ENCODE results near the gene ASPRV1. TPM values are rescaled to one million over a fixed set of nuclear protein-coding genes. Genes with fewer than 3 reads are reported as not detected.

Gene ASPRV1
- total and polyA plus RNA-seq, 8 donors: 0.73 to 4.2 (median 3.0) TPM

DNA sequence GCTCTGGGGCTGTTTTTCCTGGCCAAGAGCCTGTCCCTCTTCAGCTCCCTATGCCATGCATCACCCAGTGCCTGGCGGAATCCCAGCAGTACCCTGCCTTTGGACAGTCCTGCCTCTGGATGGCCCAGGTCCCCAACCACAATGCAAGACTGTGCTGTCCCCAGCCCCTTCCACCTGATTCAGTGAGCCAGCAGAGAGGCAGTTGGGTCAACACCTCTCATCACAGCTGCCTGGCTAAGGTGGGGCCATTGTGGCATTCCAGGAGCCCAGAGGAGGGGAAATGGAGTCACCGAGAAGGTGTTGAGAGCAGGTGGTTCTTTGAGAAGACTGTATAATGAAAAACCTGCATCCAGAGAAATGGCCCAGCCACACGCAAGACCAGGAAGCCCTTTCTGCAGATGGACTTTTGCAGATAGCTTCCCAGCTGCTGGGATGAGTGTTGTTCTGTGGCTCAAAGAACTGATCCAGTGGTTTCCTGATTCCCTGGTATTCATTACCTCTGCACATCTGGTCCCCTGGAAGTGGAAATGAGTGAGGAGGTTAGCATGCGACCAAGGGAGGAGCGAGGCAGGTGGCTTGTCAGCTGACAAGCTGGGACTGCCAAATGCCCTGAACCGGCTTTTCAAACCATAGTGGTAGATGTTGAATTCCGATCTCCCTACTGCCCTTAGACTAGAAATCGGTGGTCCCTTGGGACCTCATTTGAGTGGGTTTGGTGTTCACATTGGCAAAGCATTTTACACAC, 1.7 kb upstream of the ASPRV1 start:
- intact Hi-C loops (cut with DNase I): no loop called here
- TF ChIP-seq CTCF (IDR thresholded peaks at IDR 0.05): no peak
- Histone ChIP-seq H3K4me3 (no peak overlapping the region), H3K36me3 (no peaks in the 10 kb centered on the region), H3K4me1 (no peaks in the 10 kb centered on the region), H3K27me3 (no peaks in the 10 kb centered on the region), H3K27ac (no peak overlapping the region), H3K9me3 (no peaks in the 10 kb centered on the region)
- ATAC-seq: no peak
- no peak for DNase-seq

- H3K36me3 ChIP-seq: no peaks in the 10 kb centered on the region
- no peak overlapping the region for H3K4me3 ChIP-seq
- H3K27me3 ChIP-seq: no peaks in the 10 kb centered on the region
- intact Hi-C loops (cut with DNase I): no loop called here
- H3K4me1 ChIP-seq: peaks cover 0 to 13% of the 10 kb centered on the region in 2 donors
- no peaks in the 10 kb centered on the region for H3K9me3 ChIP-seq
- DNase-seq (no peak), ATAC-seq (no peak)
- H3K27ac ChIP-seq: no peak overlapping the region
- no peak for TF ChIP-seq CTCF (IDR thresholded peaks at IDR 0.05)
These were observed 610 bp downstream of the ASPRV1 start for GRCh38 chr2:69960821-69961220.

GRCh38 chr2:69959425-69959824, 2.0 kb downstream of the ASPRV1 start:
- H3K4me1 ChIP-seq: peaks cover 0 to 15% of the 10 kb centered on the region in 2 donors
- H3K27ac ChIP-seq: no peak overlapping the region
- H3K36me3 ChIP-seq: no peaks in the 10 kb centered on the region
- intact Hi-C loops (cut with DNase I): no loop called here
- H3K4me3 ChIP-seq: no peak overlapping the region
- TF ChIP-seq CTCF (IDR thresholded peaks at IDR 0.05): no peak
- H3K9me3 ChIP-seq: no peaks in the 10 kb centered on the region
- H3K27me3 ChIP-seq: no peaks in the 10 kb centered on the region
- no peak for DNase-seq
- no peak for ATAC-seq

- intact Hi-C loops (cut with DNase I): no loop called here
- H3K9me3 ChIP-seq: no peaks in the 10 kb centered on the region
- DNase-seq (no peak), ATAC-seq (no peak)
- H3K4me1 ChIP-seq: peaks cover 0 to 23% of the 10 kb centered on the region in 2 donors
- no peaks in the 10 kb centered on the region for H3K36me3 ChIP-seq
- no peaks in the 10 kb centered on the region for H3K27me3 ChIP-seq
- H3K27ac ChIP-seq: no peak overlapping the region
- H3K4me3 ChIP-seq: no peak overlapping the region
- no peak for TF ChIP-seq CTCF (IDR thresholded peaks at IDR 0.05)
These were observed 3.0 kb downstream of the ASPRV1 start for GRCh38 chr2:69958480-69958879.

- no peaks in the 10 kb centered on the region for H3K36me3 ChIP-seq
- H3K4me3 ChIP-seq: no peak overlapping the region
- peaks cover 0 to 27% of the 10 kb centered on the region in 2 donors for H3K4me1 ChIP-seq
- H3K27me3 ChIP-seq: no peaks in the 10 kb centered on the region
- intact Hi-C loops (cut with DNase I): no loop called here
- DNase-seq (no peak), ATAC-seq (no peak)
- TF ChIP-seq CTCF (IDR thresholded peaks at IDR 0.05): no peak
- no peaks in the 10 kb centered on the region for H3K9me3 ChIP-seq
- H3K27ac ChIP-seq: no peak overlapping the region
These were observed 3.5 kb downstream of the ASPRV1 start for GRCh38 chr2:69957965-69958364.

Measured in left lung (tissue), 10 donors.